ENCODE results near the gene KIF2B.

The KIF2B gene

GRCh38 chr17:53822764-53823163, at the start of gene KIF2B:
Gene KIF2B, plus strand, starts transcription at chr17:53822927. Its CDS starts 107 bp downstream, at chr17:53823034.
- Histone ChIP-seq H3K4me3 (ENCODE audit: low read depth in 1 of 2, low read length in 2 of 2) (no peak within 1 kb of the TSS), H3K9me3 (ENCODE audit: control insufficient read depth in 1 of 2, low read length in 2 of 2) (peaks cover 3 to 4% of the 10 kb centered on the region in 2 donors), H3K9ac (ENCODE audit: low read depth in 1 of 2, low read length in 2 of 2) (no peak within 1 kb of the TSS), H3K27ac (ENCODE audit: low read depth, low read length) (no peak within 1 kb of the TSS), H3K4me1 (ENCODE audit: control insufficient read depth in 1 of 2, insufficient read depth in 2 of 2, low read length in 2 of 2) (no peaks in the 10 kb centered on the region), H3K36me3 (ENCODE audit: control insufficient read depth in 1 of 2, insufficient read depth in 2 of 2, low read length in 2 of 2) (no peaks in the 10 kb centered on the region), H3K27me3 (ENCODE audit: control insufficient read depth in 1 of 2, insufficient read depth in 2 of 2, low read length in 2 of 2) (no peaks in the 10 kb centered on the region)

- no peak overlapping the region for H3K4me3 ChIP-seq (ENCODE audit: low read depth in 1 of 2, low read length in 2 of 2)
- H3K9me3 ChIP-seq (ENCODE audit: control insufficient read depth in 1 of 2, low read length in 2 of 2), result no peaks in the 10 kb centered on the region
- H3K9ac ChIP-seq (ENCODE audit: low read depth in 1 of 2, low read length in 2 of 2), result no peak overlapping the region
- H3K36me3 ChIP-seq (ENCODE audit: control insufficient read depth in 1 of 2, insufficient read depth in 2 of 2, low read length in 2 of 2), result no peaks in the 10 kb centered on the region
- H3K4me1 ChIP-seq (ENCODE audit: control insufficient read depth in 1 of 2, insufficient read depth in 2 of 2, low read length in 2 of 2), result no peaks in the 10 kb centered on the region
- H3K27me3 ChIP-seq (ENCODE audit: control insufficient read depth in 1 of 2, insufficient read depth in 2 of 2, low read length in 2 of 2), result no peaks in the 10 kb centered on the region
- H3K27ac ChIP-seq (ENCODE audit: low read depth, low read length), result no peak overlapping the region
These were observed 42.4 kb upstream of the KIF2B start for GRCh38 chr17:53780320-53780719.

- Histone ChIP-seq H3K27me3 (ENCODE audit: control insufficient read depth in 1 of 2, insufficient read depth in 2 of 2, low read length in 2 of 2) (no peaks in the 10 kb centered on the region), H3K4me1 (ENCODE audit: control insufficient read depth in 1 of 2, insufficient read depth in 2 of 2, low read length in 2 of 2) (no peaks in the 10 kb centered on the region), H3K9ac (ENCODE audit: low read depth in 1 of 2, low read length in 2 of 2) (no peak overlapping the region), H3K9me3 (ENCODE audit: control insufficient read depth in 1 of 2, low read length in 2 of 2) (no peaks in the 10 kb centered on the region), H3K4me3 (ENCODE audit: low read depth in 1 of 2, low read length in 2 of 2) (no peak overlapping the region), H3K36me3 (ENCODE audit: control insufficient read depth in 1 of 2, insufficient read depth in 2 of 2, low read length in 2 of 2) (no peaks in the 10 kb centered on the region), H3K27ac (ENCODE audit: low read depth, low read length) (no peak overlapping the region)
These were observed 31.2 kb upstream of the KIF2B start for GRCh38 chr17:53791551-53791950.

GRCh38 chr17:53792451-53792850, 30.3 kb upstream of the KIF2B start:
- no peaks in the 10 kb centered on the region for H3K4me1 ChIP-seq (ENCODE audit: control insufficient read depth in 1 of 2, insufficient read depth in 2 of 2, low read length in 2 of 2)
- H3K27me3 ChIP-seq (ENCODE audit: control insufficient read depth in 1 of 2, insufficient read depth in 2 of 2, low read length in 2 of 2), result no peaks in the 10 kb centered on the region
- no peak overlapping the region for H3K9ac ChIP-seq (ENCODE audit: low read depth in 1 of 2, low read length in 2 of 2)
- no peaks in the 10 kb centered on the region for H3K36me3 ChIP-seq (ENCODE audit: control insufficient read depth in 1 of 2, insufficient read depth in 2 of 2, low read length in 2 of 2)
- H3K9me3 ChIP-seq (ENCODE audit: control insufficient read depth in 1 of 2, low read length in 2 of 2), result no peaks in the 10 kb centered on the region
- H3K4me3 ChIP-seq (ENCODE audit: low read depth in 1 of 2, low read length in 2 of 2), result no peak overlapping the region
- no peak overlapping the region for H3K27ac ChIP-seq (ENCODE audit: low read depth, low read length)

- no peak overlapping the region for H3K27ac ChIP-seq (ENCODE audit: low read depth, low read length)
- no peaks in the 10 kb centered on the region for H3K9me3 ChIP-seq (ENCODE audit: control insufficient read depth in 1 of 2, low read length in 2 of 2)
- no peak overlapping the region for H3K4me3 ChIP-seq (ENCODE audit: low read depth in 1 of 2, low read length in 2 of 2)
- no peaks in the 10 kb centered on the region for H3K4me1 ChIP-seq (ENCODE audit: control insufficient read depth in 1 of 2, insufficient read depth in 2 of 2, low read length in 2 of 2)
- H3K9ac ChIP-seq (ENCODE audit: low read depth in 1 of 2, low read length in 2 of 2), result no peak overlapping the region
- H3K36me3 ChIP-seq (ENCODE audit: control insufficient read depth in 1 of 2, insufficient read depth in 2 of 2, low read length in 2 of 2), result no peaks in the 10 kb centered on the region
- H3K27me3 ChIP-seq (ENCODE audit: control insufficient read depth in 1 of 2, insufficient read depth in 2 of 2, low read length in 2 of 2), result no peaks in the 10 kb centered on the region
These were observed 29.7 kb upstream of the KIF2B start for GRCh38 chr17:53792997-53793396.

GRCh38 chr17:53794875-53795274, 27.9 kb upstream of the KIF2B start:
- H3K27me3 ChIP-seq (ENCODE audit: control insufficient read depth in 1 of 2, insufficient read depth in 2 of 2, low read length in 2 of 2), result no peaks in the 10 kb centered on the region
- no peak overlapping the region for H3K4me3 ChIP-seq (ENCODE audit: low read depth in 1 of 2, low read length in 2 of 2)
- no peak overlapping the region for H3K27ac ChIP-seq (ENCODE audit: low read depth, low read length)
- H3K9ac ChIP-seq (ENCODE audit: low read depth in 1 of 2, low read length in 2 of 2), result no peak overlapping the region
- no peaks in the 10 kb centered on the region for H3K36me3 ChIP-seq (ENCODE audit: control insufficient read depth in 1 of 2, insufficient read depth in 2 of 2, low read length in 2 of 2)
- no peaks in the 10 kb centered on the region for H3K9me3 ChIP-seq (ENCODE audit: control insufficient read depth in 1 of 2, low read length in 2 of 2)
- H3K4me1 ChIP-seq (ENCODE audit: control insufficient read depth in 1 of 2, insufficient read depth in 2 of 2, low read length in 2 of 2), result no peaks in the 10 kb centered on the region

- Histone ChIP-seq H3K36me3 (ENCODE audit: control insufficient read depth in 1 of 2, insufficient read depth in 2 of 2, low read length in 2 of 2) (no peaks in the 10 kb centered on the region), H3K9me3 (ENCODE audit: control insufficient read depth in 1 of 2, low read length in 2 of 2) (no peaks in the 10 kb centered on the region), H3K27me3 (ENCODE audit: control insufficient read depth in 1 of 2, insufficient read depth in 2 of 2, low read length in 2 of 2) (no peaks in the 10 kb centered on the region), H3K4me3 (ENCODE audit: low read depth in 1 of 2, low read length in 2 of 2) (no peak overlapping the region), H3K27ac (ENCODE audit: low read depth, low read length) (no peak overlapping the region), H3K4me1 (ENCODE audit: control insufficient read depth in 1 of 2, insufficient read depth in 2 of 2, low read length in 2 of 2) (no peaks in the 10 kb centered on the region), H3K9ac (ENCODE audit: low read depth in 1 of 2, low read length in 2 of 2) (no peak overlapping the region)
These were observed 26.1 kb upstream of the KIF2B start for GRCh38 chr17:53796642-53797041.

- Histone ChIP-seq H3K9ac (ENCODE audit: low read depth in 1 of 2, low read length in 2 of 2) (no peak overlapping the region), H3K27me3 (ENCODE audit: control insufficient read depth in 1 of 2, insufficient read depth in 2 of 2, low read length in 2 of 2) (no peaks in the 10 kb centered on the region), H3K27ac (ENCODE audit: low read depth, low read length) (no peak overlapping the region), H3K4me1 (ENCODE audit: control insufficient read depth in 1 of 2, insufficient read depth in 2 of 2, low read length in 2 of 2) (no peaks in the 10 kb centered on the region), H3K4me3 (ENCODE audit: low read depth in 1 of 2, low read length in 2 of 2) (no peak overlapping the region), H3K9me3 (ENCODE audit: control insufficient read depth in 1 of 2, low read length in 2 of 2) (no peaks in the 10 kb centered on the region), H3K36me3 (ENCODE audit: control insufficient read depth in 1 of 2, insufficient read depth in 2 of 2, low read length in 2 of 2) (no peaks in the 10 kb centered on the region)
These were observed 25.2 kb upstream of the KIF2B start for GRCh38 chr17:53797501-53797900.

GRCh38 chr17:53804437-53804836, 18.3 kb upstream of the KIF2B start:
- H3K36me3 ChIP-seq (ENCODE audit: control insufficient read depth in 1 of 2, insufficient read depth in 2 of 2, low read length in 2 of 2), result no peaks in the 10 kb centered on the region
- H3K4me3 ChIP-seq (ENCODE audit: low read depth in 1 of 2, low read length in 2 of 2), result no peak overlapping the region
- H3K27me3 ChIP-seq (ENCODE audit: control insufficient read depth in 1 of 2, insufficient read depth in 2 of 2, low read length in 2 of 2), result no peaks in the 10 kb centered on the region
- no peaks in the 10 kb centered on the region for H3K9me3 ChIP-seq (ENCODE audit: control insufficient read depth in 1 of 2, low read length in 2 of 2)
- H3K27ac ChIP-seq (ENCODE audit: low read depth, low read length), result no peak overlapping the region
- no peaks in the 10 kb centered on the region for H3K4me1 ChIP-seq (ENCODE audit: control insufficient read depth in 1 of 2, insufficient read depth in 2 of 2, low read length in 2 of 2)
- no peak overlapping the region for H3K9ac ChIP-seq (ENCODE audit: low read depth in 1 of 2, low read length in 2 of 2)

GRCh38 chr17:53806473-53806872, 16.3 kb upstream of the KIF2B start:
- H3K27me3 ChIP-seq (ENCODE audit: control insufficient read depth in 1 of 2, insufficient read depth in 2 of 2, low read length in 2 of 2), result no peaks in the 10 kb centered on the region
- no peak overlapping the region for H3K4me3 ChIP-seq (ENCODE audit: low read depth in 1 of 2, low read length in 2 of 2)
- H3K36me3 ChIP-seq (ENCODE audit: control insufficient read depth in 1 of 2, insufficient read depth in 2 of 2, low read length in 2 of 2), result no peaks in the 10 kb centered on the region
- H3K4me1 ChIP-seq (ENCODE audit: control insufficient read depth in 1 of 2, insufficient read depth in 2 of 2, low read length in 2 of 2), result no peaks in the 10 kb centered on the region
- no peak overlapping the region for H3K27ac ChIP-seq (ENCODE audit: low read depth, low read length)
- H3K9ac ChIP-seq (ENCODE audit: low read depth in 1 of 2, low read length in 2 of 2), result no peak overlapping the region
- no peaks in the 10 kb centered on the region for H3K9me3 ChIP-seq (ENCODE audit: control insufficient read depth in 1 of 2, low read length in 2 of 2)

- Histone ChIP-seq H3K4me1 (ENCODE audit: control insufficient read depth in 1 of 2, insufficient read depth in 2 of 2, low read length in 2 of 2) (no peaks in the 10 kb centered on the region), H3K36me3 (ENCODE audit: control insufficient read depth in 1 of 2, insufficient read depth in 2 of 2, low read length in 2 of 2) (no peaks in the 10 kb centered on the region), H3K4me3 (ENCODE audit: low read depth in 1 of 2, low read length in 2 of 2) (no peak overlapping the region), H3K27ac (ENCODE audit: low read depth, low read length) (no peak overlapping the region), H3K9ac (ENCODE audit: low read depth in 1 of 2, low read length in 2 of 2) (no peak overlapping the region), H3K27me3 (ENCODE audit: control insufficient read depth in 1 of 2, insufficient read depth in 2 of 2, low read length in 2 of 2) (no peaks in the 10 kb centered on the region), H3K9me3 (ENCODE audit: control insufficient read depth in 1 of 2, low read length in 2 of 2) (no peaks in the 10 kb centered on the region)
These were observed 15.4 kb upstream of the KIF2B start for GRCh38 chr17:53807286-53807685.
